Measurements from ENCODE around the gene BARX1.
"Not testable (repeated sequence)": the region's sequence is repeated elsewhere in the genome, so short reads cannot be mapped to it uniquely, and the experiment has no call there.

Gene BARX1

DNA sequence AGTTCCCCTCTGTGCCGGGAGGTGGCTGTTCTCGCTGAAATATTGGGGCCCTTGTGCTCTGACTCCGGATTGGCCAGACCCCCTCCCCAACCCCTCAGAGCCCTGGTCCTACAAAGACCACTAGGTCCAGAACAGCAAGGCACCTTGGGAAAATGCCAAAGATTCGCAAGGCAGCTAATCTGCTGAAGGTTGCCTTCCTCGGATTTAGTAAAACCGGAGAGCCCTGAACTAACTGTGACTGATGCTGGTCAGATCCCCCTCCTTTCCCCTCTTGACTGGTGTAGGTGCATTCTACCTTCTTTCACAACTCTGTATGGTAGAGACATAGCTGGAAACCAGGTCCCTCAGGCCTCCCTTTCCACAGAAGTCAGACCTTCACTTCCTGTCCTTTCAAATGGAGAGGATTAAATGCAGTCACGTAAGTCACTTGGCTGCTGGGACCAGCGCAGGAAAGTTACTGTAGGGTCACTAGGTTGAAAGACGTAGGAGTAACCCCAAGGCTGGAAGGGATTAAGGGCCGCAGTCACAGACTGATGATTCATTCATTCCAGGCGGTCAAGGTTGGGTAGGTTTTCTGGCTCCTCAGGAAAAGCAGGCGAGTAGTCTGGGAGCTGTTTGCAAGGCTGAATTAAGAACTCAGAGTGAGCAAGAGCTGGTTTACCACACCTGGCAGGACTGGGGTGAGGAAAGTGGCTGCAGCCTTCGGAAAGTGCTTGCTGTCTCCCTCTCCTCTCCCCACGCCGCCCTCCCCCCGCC lies 5.3 kb downstream of the BARX1 start:
- Mint-ChIP-seq H3K4me1 (peaks cover 74% of the 10 kb centered on the region), H3K36me3 (no peaks in the 10 kb centered on the region), H3K4me3 (no peak overlapping the region), H3K9me3 (peaks cover 2% of the 10 kb centered on the region), H3K27me3 (peaks cover 95% of the 10 kb centered on the region), H3K27ac (no peak overlapping the region)
- no peak for ATAC-seq

DNA sequence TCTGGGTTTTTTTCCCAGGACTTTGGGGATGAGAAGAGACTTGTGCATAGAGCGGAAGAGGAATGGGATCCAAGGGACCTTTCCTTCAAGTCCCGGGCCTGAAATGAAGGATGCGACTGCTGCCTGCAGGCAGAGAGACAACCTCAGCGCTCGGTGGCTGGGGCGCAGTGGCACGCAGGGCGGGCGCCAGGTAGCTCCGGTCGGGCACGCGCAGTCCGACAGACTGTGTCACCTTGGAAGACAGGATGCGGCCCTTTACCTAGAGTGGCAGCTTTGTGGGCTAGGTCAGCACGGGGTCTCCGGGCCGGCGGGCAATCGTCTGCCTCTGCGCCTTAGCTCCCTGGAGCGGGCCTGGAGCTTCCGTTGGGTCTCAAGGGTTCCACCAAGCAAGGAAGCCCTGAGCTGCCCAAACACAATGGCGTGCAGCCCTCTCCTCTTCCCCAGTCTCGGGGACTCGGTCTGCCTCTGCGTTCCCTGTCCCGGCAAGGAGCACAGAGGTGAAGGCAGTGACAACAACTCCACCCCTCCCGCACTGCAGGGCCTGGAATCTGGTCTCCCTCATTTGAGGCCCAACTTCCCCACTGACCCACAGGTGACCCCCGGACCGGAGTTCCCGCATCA lies 6.0 kb downstream of the BARX1 start:
- peaks cover 96% of the 10 kb centered on the region for H3K27me3 Mint-ChIP-seq
- H3K9me3 Mint-ChIP-seq = peaks cover 2% of the 10 kb centered on the region
- no peak for ATAC-seq
- H3K36me3 Mint-ChIP-seq = no peaks in the 10 kb centered on the region
- H3K27ac Mint-ChIP-seq = no peak overlapping the region
- H3K4me3 Mint-ChIP-seq = no peak overlapping the region
- peaks cover 74% of the 10 kb centered on the region for H3K4me1 Mint-ChIP-seq

GRCh38 chr9:93948441-93949072 lies 6.6 kb downstream of the BARX1 start:
- peaks cover 68% of the 10 kb centered on the region for H3K4me1 Mint-ChIP-seq
- H3K27ac Mint-ChIP-seq = no peak overlapping the region
- no peak overlapping the region for H3K4me3 Mint-ChIP-seq
- peaks cover 2% of the 10 kb centered on the region for H3K9me3 Mint-ChIP-seq
- H3K36me3 Mint-ChIP-seq = no peaks in the 10 kb centered on the region
- H3K27me3 Mint-ChIP-seq = peaks cover 96% of the 10 kb centered on the region
- ATAC-seq = no peak

GRCh38 chr9:93947409-93948070 lies 7.6 kb downstream of the BARX1 start:
- Mint-ChIP-seq H3K36me3 (no peaks in the 10 kb centered on the region), H3K27me3 (peaks cover 96% of the 10 kb centered on the region), H3K9me3 (peaks cover 2% of the 10 kb centered on the region), H3K27ac (no peak overlapping the region), H3K4me3 (no peak overlapping the region), H3K4me1 (peaks cover 57% of the 10 kb centered on the region)
- ATAC-seq = no peak

DNA sequence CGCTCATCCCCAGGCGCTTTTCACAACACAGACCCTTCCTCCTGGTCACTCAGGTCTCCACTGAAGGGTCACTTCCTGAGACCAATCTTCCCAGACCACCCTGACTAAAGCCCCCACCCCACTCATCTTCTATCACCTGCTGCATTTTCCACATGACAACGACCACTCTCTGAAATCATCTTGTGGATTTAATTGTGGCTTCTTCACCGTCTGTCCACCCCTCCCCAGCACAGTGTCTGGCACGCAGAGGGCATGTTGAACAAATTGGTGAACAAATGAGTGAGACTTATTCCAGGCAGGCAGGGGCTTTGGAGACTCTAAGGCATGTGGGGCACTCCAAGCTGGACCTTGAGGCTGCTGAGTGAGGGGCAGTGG lies 8.8 kb downstream of the BARX1 start:
- peaks cover 2% of the 10 kb centered on the region for H3K9me3 Mint-ChIP-seq
- H3K36me3 Mint-ChIP-seq = no peaks in the 10 kb centered on the region
- peak overlapping the region; percentile 22 for H3K4me3 Mint-ChIP-seq
- ATAC-seq = no peak
- peaks cover 45% of the 10 kb centered on the region for H3K4me1 Mint-ChIP-seq
- no peak overlapping the region for H3K27ac Mint-ChIP-seq
- peaks cover 96% of the 10 kb centered on the region for H3K27me3 Mint-ChIP-seq

- H3K4me1 Mint-ChIP-seq = peaks cover 39% of the 10 kb centered on the region
- peak overlapping the region; percentile 62 for H3K4me3 Mint-ChIP-seq
- ATAC-seq = no peak
- H3K9me3 Mint-ChIP-seq = peaks cover 2% of the 10 kb centered on the region
- peaks cover 96% of the 10 kb centered on the region for H3K27me3 Mint-ChIP-seq
- H3K27ac Mint-ChIP-seq = no peak overlapping the region
- no peaks in the 10 kb centered on the region for H3K36me3 Mint-ChIP-seq
Measured at GRCh38 chr9:93945400-93946337, 9.5 kb downstream of the BARX1 start.

DNA sequence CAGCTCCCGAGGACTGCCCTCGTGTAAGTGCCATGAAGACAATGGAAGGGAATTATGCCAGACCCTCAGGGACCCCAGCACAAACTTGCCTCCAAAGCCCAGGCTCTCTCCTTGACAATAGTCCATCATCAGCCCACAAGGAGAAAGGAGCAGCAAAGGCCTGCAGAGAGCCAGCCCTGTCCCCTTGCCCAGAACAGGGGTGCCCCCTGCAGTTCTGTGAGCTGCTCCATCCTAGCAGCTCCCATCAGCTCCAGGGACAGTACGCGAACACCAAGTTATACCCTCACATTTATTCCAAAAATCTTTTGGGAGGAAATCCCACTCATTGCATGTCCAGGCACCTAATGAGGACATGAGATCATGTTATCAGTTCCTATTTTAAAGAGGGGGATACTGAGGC lies 11.1 kb downstream of the BARX1 start:
- H3K27me3 Mint-ChIP-seq = peaks cover 86% of the 10 kb centered on the region
- ATAC-seq = no peak
- no peaks in the 10 kb centered on the region for H3K9me3 Mint-ChIP-seq
- no peak overlapping the region for H3K27ac Mint-ChIP-seq
- H3K4me1 Mint-ChIP-seq = peaks cover 26% of the 10 kb centered on the region
- H3K4me3 Mint-ChIP-seq = no peak overlapping the region
- no peaks in the 10 kb centered on the region for H3K36me3 Mint-ChIP-seq

- Mint-ChIP-seq H3K27me3 (peaks cover 82% of the 10 kb centered on the region), H3K27ac (no peak overlapping the region), H3K9me3 (no peaks in the 10 kb centered on the region), H3K4me3 (no peak overlapping the region), H3K4me1 (peaks cover 18% of the 10 kb centered on the region), H3K36me3 (no peaks in the 10 kb centered on the region)
- no peak for ATAC-seq
Measured at GRCh38 chr9:93942161-93942560, 13.0 kb downstream of the BARX1 start.

DNA sequence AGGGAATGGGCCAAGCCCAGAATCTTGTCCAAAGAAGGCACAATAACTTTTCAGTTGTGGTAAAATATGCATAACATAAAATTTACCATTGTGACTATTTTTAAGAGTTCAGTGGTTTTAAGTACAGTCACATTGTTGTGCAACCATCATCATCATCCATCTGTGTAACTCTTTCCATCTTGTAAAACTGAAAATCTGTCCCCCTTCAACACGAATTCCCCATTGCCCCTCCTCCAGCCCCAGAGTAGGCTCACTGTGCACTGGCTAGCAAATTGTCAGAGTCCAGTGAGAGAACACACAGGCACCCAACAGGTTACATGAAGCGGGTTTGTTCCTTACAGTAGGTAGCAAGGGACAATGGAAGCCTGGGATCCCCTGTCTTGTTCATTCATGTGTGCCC lies 13.7 kb downstream of the BARX1 start:
- ATAC-seq = no peak
- Mint-ChIP-seq H3K27me3 (peaks cover 75% of the 10 kb centered on the region), H3K9me3 (no peaks in the 10 kb centered on the region), H3K27ac (no peak overlapping the region), H3K36me3 (no peaks in the 10 kb centered on the region), H3K4me1 (peaks cover 17% of the 10 kb centered on the region), H3K4me3 (no peak overlapping the region)

GRCh38 chr9:93940951-93941350 lies 14.2 kb downstream of the BARX1 start:
- no peak overlapping the region for H3K27ac Mint-ChIP-seq
- H3K36me3 Mint-ChIP-seq = no peaks in the 10 kb centered on the region
- no peak overlapping the region for H3K4me3 Mint-ChIP-seq
- H3K27me3 Mint-ChIP-seq = peaks cover 70% of the 10 kb centered on the region
- no peaks in the 10 kb centered on the region for H3K9me3 Mint-ChIP-seq
- ATAC-seq = no peak
- H3K4me1 Mint-ChIP-seq = peaks cover 11% of the 10 kb centered on the region

DNA sequence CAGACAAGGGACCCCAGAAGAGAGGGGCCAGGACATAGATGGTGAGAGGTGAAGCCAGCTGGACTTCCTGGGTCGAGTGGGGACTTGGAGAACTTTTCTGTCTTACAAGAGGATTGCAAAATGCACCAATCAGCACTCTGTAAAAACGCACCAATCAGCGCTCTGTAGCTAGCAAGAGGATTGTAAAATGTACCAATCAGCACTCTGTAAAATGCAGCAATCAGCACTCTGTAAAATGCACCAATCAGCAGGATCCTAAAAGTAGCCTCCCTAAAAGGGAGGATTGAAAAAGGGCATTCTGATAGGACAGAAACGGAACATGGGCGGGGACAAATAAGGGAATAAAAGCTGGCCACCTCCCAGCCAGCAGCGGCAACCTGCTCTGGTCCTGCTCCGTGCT lies 15.6 kb downstream of the BARX1 start:
- not testable (repeated sequence) for H3K4me1 Mint-ChIP-seq, H3K27ac Mint-ChIP-seq, H3K9me3 Mint-ChIP-seq, ATAC-seq, H3K4me3 Mint-ChIP-seq, H3K36me3 Mint-ChIP-seq
- peaks cover 60% of the 10 kb centered on the region for H3K27me3 Mint-ChIP-seq

GRCh38 chr9:93937193-93937592 lies 18.0 kb downstream of the BARX1 start:
- no peaks in the 10 kb centered on the region for H3K36me3 Mint-ChIP-seq
- no peak for ATAC-seq

DNA sequence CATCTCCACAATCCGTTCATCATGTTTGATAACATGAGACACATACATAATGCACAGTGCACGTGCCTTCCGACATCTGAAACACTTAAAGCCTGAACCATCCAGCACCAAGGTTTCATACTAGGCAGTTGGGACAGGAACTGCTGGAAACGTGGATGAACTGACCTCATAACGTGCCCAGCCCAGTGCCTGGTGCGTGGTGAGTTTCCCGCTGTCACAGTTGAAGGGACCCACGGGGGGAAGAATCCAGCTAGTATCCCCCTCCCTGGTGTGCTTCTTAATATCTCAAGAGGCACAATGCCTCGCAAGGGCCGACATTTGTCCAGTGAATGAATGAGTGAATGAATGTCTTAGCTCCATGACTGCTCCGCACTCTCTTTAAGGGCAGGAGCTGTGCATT lies 23.2 kb downstream of the BARX1 start:
- Mint-ChIP-seq H3K27me3 (peaks cover 64% of the 10 kb centered on the region), H3K4me1 (no peaks in the 10 kb centered on the region), H3K36me3 (no peaks in the 10 kb centered on the region)

More at GRCh38 chr9:93937193-93937592, 18.0 kb downstream of the BARX1 start:
- Mint-ChIP-seq H3K4me1 (no peaks in the 10 kb centered on the region), H3K27me3 (peaks cover 60% of the 10 kb centered on the region), H3K27ac (no peak overlapping the region), H3K4me3 (no peak overlapping the region), H3K9me3 (no peaks in the 10 kb centered on the region)

DNA sequence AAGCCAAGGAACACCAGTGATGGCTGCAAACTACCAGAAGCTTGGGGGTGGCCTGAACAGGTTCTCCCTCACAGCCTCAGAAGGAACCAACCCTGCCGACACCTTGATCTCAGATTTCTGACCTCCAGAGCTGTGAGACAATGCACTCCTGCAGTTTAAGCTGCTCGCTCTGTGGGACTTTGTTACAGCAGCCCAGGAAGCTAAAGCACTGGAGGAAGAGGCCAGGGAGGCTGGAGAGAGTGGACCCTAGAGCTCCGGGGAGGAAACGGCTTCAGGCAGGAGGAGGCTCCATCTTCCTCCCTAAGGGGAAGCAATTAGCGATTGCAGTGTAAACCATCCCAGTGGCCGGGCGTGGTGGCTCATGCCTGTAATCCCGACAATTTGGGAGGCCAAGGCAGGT lies 25.1 kb downstream of the BARX1 start:
- Mint-ChIP-seq H3K4me3 (no peak overlapping the region), H3K36me3 (no peaks in the 10 kb centered on the region), H3K27ac (no peak overlapping the region), H3K4me1 (no peaks in the 10 kb centered on the region), H3K9me3 (no peaks in the 10 kb centered on the region), H3K27me3 (peaks cover 64% of the 10 kb centered on the region)
- ATAC-seq = no peak

More for the DNA sequence above, 23.2 kb downstream of the BARX1 start:
- Mint-ChIP-seq H3K4me3 (no peak overlapping the region), H3K9me3 (no peaks in the 10 kb centered on the region), H3K27ac (no peak overlapping the region)
- no peak for ATAC-seq

DNA sequence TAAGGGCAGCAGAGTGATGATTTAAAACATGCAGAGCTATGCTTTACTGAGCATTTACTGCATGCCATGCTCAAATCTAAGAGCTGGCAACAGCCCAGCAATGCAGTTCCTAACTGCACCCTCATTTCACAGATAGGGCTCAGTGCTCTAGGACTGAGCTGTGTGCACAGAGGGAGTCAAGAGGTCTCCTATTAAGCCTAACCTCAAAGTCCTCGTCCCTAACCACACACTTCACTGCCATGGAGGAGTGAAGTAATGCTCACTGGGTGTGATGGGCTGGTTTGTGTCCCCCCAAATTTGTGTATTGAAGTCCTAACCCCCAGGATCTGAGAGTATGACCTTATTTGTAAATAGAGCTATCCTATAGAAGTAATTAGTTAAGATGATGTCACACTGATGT lies 25.9 kb downstream of the BARX1 start:
- Mint-ChIP-seq H3K4me3 (no peak overlapping the region), H3K27ac (no peak overlapping the region), H3K27me3 (peaks cover 56% of the 10 kb centered on the region), H3K9me3 (no peaks in the 10 kb centered on the region), H3K36me3 (no peaks in the 10 kb centered on the region), H3K4me1 (no peaks in the 10 kb centered on the region)
- ATAC-seq = no peak

Measured in stimulated activated memory B cell treated with anti-CD40 and anti-IgM and Interleukin-4, amounts not matched to agents 10 μg/mL and 1 μg/mL and 100 μg/mL, for 72 hours (primary cell).